Colonic mucosa (tissue), 4 donors: Measurements from ENCODE around the gene APOLD1. TPM values are rescaled to one million over a fixed set of nuclear protein-coding genes. Genes with fewer than 3 reads are reported as not detected.
"Not testable (repeated sequence)": the region's sequence is repeated elsewhere in the genome, so short reads cannot be mapped to it uniquely, and the experiment has no call there.

Experiments
- DNase-seq: peaks from one replicate; pipeline ENCODE4 v3.0.0-alpha.2; 2020
- H3K27ac ChIP-seq: fragments of 200-600 bp; one replicate; pipeline ENCODE4 v1.8.0; 2021
- H3K27me3 ChIP-seq: fragments of 200-600 bp; one replicate; pipeline ENCODE4 v1.8.0; 2021
- H3K36me3 ChIP-seq: fragments of 200-600 bp; one replicate; pipeline ENCODE4 v1.8.0; 2021
- H3K4me1 ChIP-seq: fragments of 200-600 bp; one replicate; pipeline ENCODE4 v1.8.0; 2021; ENCODE audit warnings: mild to moderate bottlenecking
- H3K4me3 ChIP-seq: fragments of 200-600 bp; one replicate; pipeline ENCODE4 v1.8.0; 2021
- H3K9ac ChIP-seq, 2 donors: one replicate each; pipeline ENCODE4 v1.7.0; 2013; ENCODE audit warnings: control low read depth in 2 of 2, low read depth in 2 of 2, low read length in 2 of 2
- H3K9me3 ChIP-seq: fragments of 200-600 bp; one replicate; pipeline ENCODE4 v1.8.0; 2021
- CTCF ChIP-seq: fragments of 200-600 bp; IDR thresholded peaks from one replicate; pipeline ENCODE4 v1.8.0; 2022; ENCODE audit warnings: antibody characterized with exemption, mild to moderate bottlenecking
- intact Hi-C: fragments of 100-400 bp; cut with DNase I; formaldehyde crosslinking; loops from one replicate; pipeline ENCODE4 v1.14.1; 2022
- total RNA-seq, 2 donors: library from RNA; stranded (reverse); fragmentation: NEBNext Ultra II Directional in 1 of 2; extraction: Animal tissue kit (Norgen Biotek cat#: 25700) in 1 of 2; gene quantifications; one replicate each; pipeline ENCODE4 v1.2.1, GENCODE V29; 2021
- donor health status: healthy.
- donor health status: DM: no; HTN: no; CAD: no.
- donor health status: DM: no; HTN: no; CAD: no.

APOLD1 gene
- total RNA-seq, 2 donors from 2014 or later = 2.6 to 5.4 TPM

GRCh38 chr12:12804011-12804410, 18.6 kb downstream of the APOLD1 start:
- Histone ChIP-seq H3K36me3 (no peaks in the 10 kb centered on the region), H3K27me3 (no peaks in the 10 kb centered on the region), H3K9me3 (no peaks in the 10 kb centered on the region), H3K9ac (no peak overlapping the region), H3K4me1 (peaks cover 8% of the 10 kb centered on the region), H3K27ac (peak overlapping the region; percentile 87), H3K4me3 (no peak overlapping the region)
- DNase-seq = peak; percentile 67
- intact Hi-C loops = no loop called here
- TF ChIP-seq CTCF = no peak

GRCh38 chr12:12804432-12804886, 19.0 kb downstream of the APOLD1 start:
- Histone ChIP-seq H3K4me1 (peaks cover 8% of the 10 kb centered on the region), H3K36me3 (no peaks in the 10 kb centered on the region), H3K9ac (no peak overlapping the region), H3K27ac (peak overlapping the region; percentile 87), H3K4me3 (no peak overlapping the region), H3K9me3 (no peaks in the 10 kb centered on the region), H3K27me3 (no peaks in the 10 kb centered on the region)
- intact Hi-C loops = no loop called here
- TF ChIP-seq CTCF = no peak
- DNase-seq = no peak

- H3K4me1 ChIP-seq = peaks cover 8% of the 10 kb centered on the region
Observed at GRCh38 chr12:12806784-12807516, 21.5 kb downstream of the APOLD1 start.

GRCh38 chr12:12807517-12807903, 22.1 kb downstream of the APOLD1 start:
- H3K9me3 ChIP-seq, H3K36me3 ChIP-seq, intact Hi-C loops, H3K9ac ChIP-seq, H3K4me3 ChIP-seq, DNase-seq, H3K4me1 ChIP-seq, H3K27me3 ChIP-seq: not testable (repeated sequence)
- peak overlapping the region; percentile 68 for H3K27ac ChIP-seq

More at GRCh38 chr12:12806784-12807516, 21.5 kb downstream of the APOLD1 start:
- intact Hi-C loops = no loop called here
- Histone ChIP-seq H3K27me3 (no peaks in the 10 kb centered on the region), H3K9me3 (no peaks in the 10 kb centered on the region), H3K27ac (peak overlapping the region; percentile 68), H3K4me3 (no peak overlapping the region), H3K36me3 (no peaks in the 10 kb centered on the region), H3K9ac (no peak overlapping the region)
- TF ChIP-seq CTCF = no peak
- no peak for DNase-seq

GRCh38 chr12:12807970-12808702, 22.7 kb downstream of the APOLD1 start:
- Histone ChIP-seq H3K9me3 (no peaks in the 10 kb centered on the region), H3K9ac (peak overlapping the region in 1 of 2 donors; percentile 46), H3K36me3 (no peaks in the 10 kb centered on the region), H3K4me1 (peaks cover 8% of the 10 kb centered on the region), H3K27me3 (no peaks in the 10 kb centered on the region), H3K27ac (peak overlapping the region; percentile 68), H3K4me3 (no peak overlapping the region)
- no peak for TF ChIP-seq CTCF
- intact Hi-C loops = no loop called here
- no peak for DNase-seq

GRCh38 chr12:12810553-12811021, 25.1 kb downstream of the APOLD1 start:
- DNase-seq = no peak
- no peaks in the 10 kb centered on the region for H3K27me3 ChIP-seq
- H3K4me1 ChIP-seq = peaks cover 15% of the 10 kb centered on the region
- no peaks in the 10 kb centered on the region for H3K36me3 ChIP-seq
- no peak overlapping the region for H3K27ac ChIP-seq
- no peaks in the 10 kb centered on the region for H3K9me3 ChIP-seq
- no peak overlapping the region for H3K9ac ChIP-seq
- no peak for TF ChIP-seq CTCF
- intact Hi-C loops = no loop called here
- H3K4me3 ChIP-seq = no peak overlapping the region
